ENCODE data around the gene FAM177B.

FAM177B gene

GRCh38 chr1:222788402-222789156, 51.6 kb downstream of the FAM177B start:
- DNase-seq = no peak

DNA sequence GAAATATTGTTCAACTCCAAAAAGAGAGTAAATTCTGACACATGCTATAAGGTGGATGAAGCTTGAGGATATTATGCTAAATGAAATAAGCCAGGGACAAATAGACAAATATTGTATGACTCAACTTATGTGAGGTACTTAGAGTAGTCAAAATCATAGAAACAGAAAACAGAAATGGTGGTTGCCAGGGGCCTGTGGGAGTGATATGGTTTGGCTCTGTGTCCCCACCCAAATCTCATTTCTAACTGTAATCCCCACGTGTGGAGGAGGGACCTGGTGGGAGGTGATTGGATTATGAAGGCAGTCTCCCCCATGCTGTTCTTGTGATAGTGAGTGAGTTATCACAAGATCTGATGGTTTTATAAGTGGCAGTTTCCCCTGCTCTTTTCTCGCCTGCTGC, 53.1 kb downstream of the FAM177B start:
- DNase-seq = no peak

- DNase-seq = no peak
Observed at GRCh38 chr1:222790520-222790919, 53.5 kb downstream of the FAM177B start.

DNA sequence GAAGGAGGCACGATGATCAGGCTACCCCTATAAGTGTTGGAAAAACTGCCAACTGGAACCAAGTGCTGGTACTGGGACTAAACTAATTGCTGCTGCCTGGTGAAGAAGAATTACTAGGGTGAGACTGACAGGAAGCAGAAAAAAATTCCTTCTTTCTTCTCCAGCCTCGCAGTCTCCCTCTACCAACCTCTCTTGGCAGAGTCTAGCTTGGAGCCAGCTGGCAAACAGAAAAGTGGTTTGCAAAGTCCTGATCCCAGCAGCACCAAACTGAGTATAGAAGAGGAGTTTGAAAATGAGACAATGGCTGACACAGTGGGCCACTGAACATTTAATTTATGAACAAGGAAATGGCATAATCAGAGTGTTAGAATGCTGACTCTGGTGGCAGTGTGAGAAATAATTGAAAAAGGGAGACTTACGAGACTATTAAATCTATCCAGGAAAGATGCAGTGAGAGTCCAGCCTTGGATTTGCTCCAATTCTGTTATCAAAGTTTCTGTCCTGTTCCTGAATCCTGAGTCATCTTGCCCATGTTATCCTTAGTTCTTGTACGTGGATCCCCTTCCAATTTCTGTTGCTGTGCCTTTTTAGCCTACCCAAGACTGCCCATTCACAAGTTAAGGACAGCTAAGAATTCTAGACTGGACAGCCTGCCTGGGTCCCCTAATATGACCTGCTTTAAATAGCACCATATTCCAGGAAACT, 54.2 kb downstream of the FAM177B start:
- DNase-seq = no peak

GRCh38 chr1:222792744-222793143, 55.7 kb downstream of the FAM177B start:
- DNase-seq = no peak

DNA sequence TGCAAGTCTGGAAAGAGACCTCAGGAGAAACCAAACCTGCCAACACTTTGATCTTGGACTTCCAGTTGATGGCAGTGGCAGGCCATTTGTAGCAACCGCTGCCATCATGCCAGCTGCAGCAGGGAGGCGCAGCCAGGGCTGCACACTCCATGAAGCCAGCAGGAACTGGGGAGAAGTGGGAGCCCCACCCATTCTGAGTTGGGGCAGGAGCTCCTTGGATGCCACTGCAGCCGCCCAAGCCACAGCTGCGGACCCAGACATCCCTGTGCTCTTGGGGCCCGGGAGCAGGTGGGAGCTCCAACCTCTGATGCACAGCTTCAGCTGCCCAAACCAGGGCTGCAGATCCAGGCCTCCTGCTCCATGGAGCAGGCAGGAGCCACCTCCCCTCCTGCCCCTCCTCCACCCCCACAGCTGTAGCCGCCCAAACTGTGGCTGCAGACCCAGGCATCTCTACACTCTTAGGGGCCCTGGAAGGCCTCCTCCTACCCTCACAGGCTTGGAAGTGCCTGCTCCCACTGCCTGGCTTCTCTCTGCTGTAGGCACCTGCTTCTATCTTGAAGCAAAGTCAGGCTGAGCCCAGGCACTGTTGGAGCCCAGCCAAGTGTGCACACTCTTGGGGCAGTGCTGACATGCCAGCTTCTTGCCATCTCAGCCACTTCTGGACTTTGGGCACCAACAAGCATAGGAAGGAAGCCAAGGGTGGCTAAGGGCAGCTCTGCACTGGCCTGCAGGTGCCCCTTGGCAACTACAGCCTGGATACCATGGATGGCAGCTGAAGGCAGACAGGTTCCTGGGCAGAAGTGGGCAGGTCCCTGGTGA, 57.9 kb downstream of the FAM177B start:
- no peak for DNase-seq

DNA sequence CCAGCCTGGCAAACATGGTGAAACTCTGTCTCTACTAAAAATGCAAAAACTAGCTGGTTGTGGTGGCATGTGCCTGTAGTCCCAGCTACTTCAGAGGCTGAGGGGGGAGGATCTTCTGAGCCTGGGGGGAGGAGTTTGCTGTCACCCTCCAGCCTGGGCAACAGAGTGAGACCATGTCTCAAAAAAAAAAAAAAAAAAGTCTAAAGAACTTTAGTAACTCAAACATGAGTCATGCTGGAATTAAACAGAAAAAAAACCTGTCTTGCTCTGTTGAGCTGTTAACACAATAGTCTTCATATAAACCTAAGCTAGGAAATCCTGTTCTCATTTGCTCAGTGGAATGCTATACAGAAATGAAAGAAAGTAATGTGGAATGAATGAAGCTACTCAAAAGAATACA, 61.1 kb downstream of the FAM177B start:
- DNase-seq = no peak

- no peak for DNase-seq
Observed at GRCh38 chr1:222798975-222799374, 62.0 kb downstream of the FAM177B start.
